ENCODE measurements around the gene SRC. TPM values are rescaled to one million over a fixed set of nuclear protein-coding genes. Genes with fewer than 3 reads are reported as not detected.

Gene SRC
- total RNA-seq (2021; ENCODE audit: unreplicated experiment) (42.3 TPM), Bru-seq, nascent RNA (percentile 65 among the genes with signal in this experiment), BruChase-seq, experiment 1, labeled RNA remaining after a 6-hour chase (percentile 66 among the genes with signal in this experiment), BruChase-seq, experiment 2, labeled RNA remaining after a 2-hour chase (percentile 66 among the genes with signal in this experiment)
- polyA plus RNA-seq (2012): 35.9 and 36.5 TPM in 2 replicates
- long read RNA-seq, full-length matches to known transcripts: 1 of 8 reads
- long read RNA-seq, partial matches to known transcripts: 1 of 8 reads
- long read RNA-seq, other reads (novel, unspliced or antisense): 6 of 8 reads

GRCh38 chr20:37345339-37346235, at the start of gene SRC:
TSS of gene SRC (plus strand) at chr20:37346140. CDS start at chr20:37384154, 38,014 bp downstream.
- H3K9me2 ChIP-seq (ENCODE audit: insufficient read depth): no peaks in the 10 kb centered on the region
- H3K9ac ChIP-seq (ENCODE audit: low read length): peak within 1 kb of the TSS; percentile 71
- TSS peak; percentile 90 for BruUV-seq (replicated peaks)
- H4K20me1 ChIP-seq (ENCODE audit: insufficient read depth): no peaks in the 10 kb centered on the region
- H3K36me3 ChIP-seq (ENCODE audit: control insufficient read depth in 1 of 2, insufficient read depth in 2 of 2, low read length in 2 of 2): no peaks in the 10 kb centered on the region; a peak in 1 of 4 replicates
- peaks cover 28 to 57% of the 10 kb centered on the region in 2 experiments for H3K4me1 ChIP-seq (ENCODE audit: control insufficient read depth in 1 of 2, insufficient read depth in 2 of 2, low read length in 2 of 2)
- POLR2A ChIA-PET: interaction anchor here (1.9 to 2.0 kb wide), 2 partner anchors 34 to 57 kb away, joined by 6 to 7 read pairs; partner anchors contain the start of gene MANBAL
- H3K4me2 ChIP-seq (ENCODE audit: low read length): peak within 1 kb of the TSS; percentile 93
- no peaks in the 10 kb centered on the region for H3K27me3 ChIP-seq (ENCODE audit: insufficient read depth, low read length)
- H3K27ac ChIP-seq (ENCODE audit: low read depth, low read length): peak within 1 kb of the TSS; percentile 53
- peaks cover 50% of the 10 kb centered on the region for H3K79me2 ChIP-seq (ENCODE audit: insufficient read depth, low read length)
- no peaks in the 10 kb centered on the region for H3K9me3 ChIP-seq (ENCODE audit: control insufficient read depth in 1 of 2, insufficient read depth in 1 of 2, low read depth in 1 of 2, low read length in 2 of 2)
- CTCF ChIA-PET: no interaction called here
- intact Hi-C loops (cut with micrococcal nuclease): no loop called here
- DNase-seq (ENCODE audit: low read depth, low spot score) (no peak), ATAC-seq (peak; percentile 77)
- H2AFZ ChIP-seq (ENCODE audit: low read depth, low read length, poor library complexity, severe bottlenecking): peak within 1 kb of the TSS; percentile 26
- peak within 1 kb of the TSS; percentile 59 to 70 for H3K4me3 ChIP-seq (replicated peaks in 1 of 2; ENCODE audit: low read depth in 1 of 2, low read length in 2 of 2)
- RAD21 ChIA-PET (ENCODE audit: low non-redundant PET in 1 of 2, low total read pairs in 2 of 2, uncharacterized antibody in 2 of 2, unreplicated experiment in 2 of 2): interaction anchor here (0.6 kb wide), 2 partner anchors 43 to 122 kb away, joined by 3 read pairs; no protein-coding TSS in a partner anchor
- no peak for TF ChIP-seq SIN3A (IDR thresholded peaks at IDR 0.05; ENCODE audit: low read depth)
- no peak for TF ChIP-seq SRF (IDR thresholded peaks at IDR 0.05; ENCODE audit: low read depth)
- TF ChIP-seq ZBTB33 (IDR thresholded peaks at IDR 0.05; ENCODE audit: extremely low read depth, insufficient replicate concordance, low read length): no peak
- no peak for TF ChIP-seq TCF7L2 (IDR thresholded peaks at IDR 0.05; ENCODE audit: borderline replicate concordance, extremely low read depth, insufficient read depth, insufficient read length)
- TF ChIP-seq POLR2AphosphoS5 (IDR thresholded peaks at IDR 0.05; ENCODE audit: low read depth, low read length): peak; percentile 75
- no peak for TF ChIP-seq CBX3 (IDR thresholded peaks at IDR 0.05; ENCODE audit: low read depth)
- no peak for TF ChIP-seq EGR1 (IDR thresholded peaks at IDR 0.05; ENCODE audit: low read depth)
- no peak for TF ChIP-seq FOSL1 (IDR thresholded peaks at IDR 0.05; ENCODE audit: low read depth)
- peak; percentile 69; the same call in 1 of the 2 replicates for TF ChIP-seq ZFX (IDR thresholded peaks at IDR 0.05)
- TF ChIP-seq CTCF (IDR thresholded peaks at IDR 0.05 in 2 of 3, conservative IDR thresholded peaks at IDR 0.05 in 1 of 3; ENCODE audit: borderline replicate concordance in 1 of 3, insufficient read depth in 1 of 3, low read depth in 2 of 3, low read length in 2 of 3): no peak
- TF ChIP-seq EZH2 (IDR thresholded peaks at IDR 0.05): no peak
- no peak for TF ChIP-seq EZH2phosphoT487 (IDR thresholded peaks at IDR 0.05; ENCODE audit: borderline replicate concordance)
- no peak for TF ChIP-seq RAD21 (IDR thresholded peaks at IDR 0.05; ENCODE audit: low read depth)
- TF ChIP-seq MAX (IDR thresholded peaks at IDR 0.05): peak; percentile 42; the same call in 1 of the 2 replicates
- TF ChIP-seq REST (IDR thresholded peaks at IDR 0.05; ENCODE audit: low read depth): no peak
- TF ChIP-seq POLR2A (IDR thresholded peaks at IDR 0.05; ENCODE audit: borderline replicate concordance, extremely low read depth, insufficient read depth, insufficient read length): peak; percentile 70
- TF ChIP-seq ELF1 (IDR thresholded peaks at IDR 0.05; ENCODE audit: borderline replicate concordance, low read depth): no peak

All from HCT116 (cell line).